SKM-1 treated with dmso at 0.1 percent for 144 hours (cell line): ENCODE measurements around the gene PARD3.

Experiments
- DNase-seq: peaks from one replicate; lab custom pipeline; 2025; ENCODE audit not compliant: unreplicated experiment; lab: John Stamatoyannopoulos, UW

The PARD3 gene

DNA sequence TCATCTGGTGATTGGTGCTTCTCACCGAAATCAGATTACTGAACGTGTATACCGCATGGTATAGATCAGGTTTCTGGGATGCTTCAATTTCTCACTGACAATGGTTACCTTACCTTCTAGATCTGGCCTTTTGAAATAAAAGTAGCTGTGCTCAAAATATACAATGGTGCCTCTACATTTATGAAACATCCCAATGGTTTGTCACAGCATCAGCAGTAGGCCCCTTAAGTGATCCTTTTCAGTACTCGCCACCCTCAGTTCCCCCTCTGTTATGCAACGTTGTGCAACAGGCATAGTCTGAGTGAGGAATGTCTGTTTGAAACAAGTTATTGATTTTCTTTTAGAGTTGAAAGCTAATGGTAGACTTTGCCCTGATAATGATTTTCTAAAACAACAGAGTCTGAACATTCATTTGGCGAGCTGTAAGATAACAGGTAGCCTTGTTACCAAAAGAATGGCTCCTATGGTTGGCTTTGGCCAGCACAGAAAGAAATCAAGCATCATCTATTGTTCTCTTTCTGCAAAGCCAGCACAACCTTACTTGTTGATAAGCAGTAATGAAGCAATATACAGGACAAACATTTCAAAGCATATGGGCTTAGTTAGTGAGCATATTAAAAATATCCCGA is 693.9 kb downstream of the PARD3 start:
- DNase-seq = peak; percentile 4

DNA sequence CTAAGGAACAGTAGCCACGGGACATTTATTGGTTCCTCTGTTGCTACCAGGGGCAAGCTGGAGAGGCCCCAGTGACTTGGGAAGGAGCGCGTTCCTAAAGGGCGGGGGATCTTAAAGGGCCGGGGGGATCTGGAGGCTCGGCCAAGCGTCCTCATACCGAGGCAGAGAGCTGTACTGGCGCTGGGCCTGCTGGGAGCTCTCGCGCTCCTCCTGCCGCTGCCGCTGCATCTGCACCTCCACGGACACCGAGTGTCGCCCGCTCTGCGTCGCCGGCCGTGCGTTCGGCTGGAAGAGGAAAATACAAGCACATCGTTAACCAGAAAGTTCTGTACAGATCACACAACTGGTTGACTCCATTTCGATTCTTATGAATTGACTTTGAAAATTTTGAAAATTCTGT is 695.6 kb downstream of the PARD3 start:
- DNase-seq = no peak

DNA sequence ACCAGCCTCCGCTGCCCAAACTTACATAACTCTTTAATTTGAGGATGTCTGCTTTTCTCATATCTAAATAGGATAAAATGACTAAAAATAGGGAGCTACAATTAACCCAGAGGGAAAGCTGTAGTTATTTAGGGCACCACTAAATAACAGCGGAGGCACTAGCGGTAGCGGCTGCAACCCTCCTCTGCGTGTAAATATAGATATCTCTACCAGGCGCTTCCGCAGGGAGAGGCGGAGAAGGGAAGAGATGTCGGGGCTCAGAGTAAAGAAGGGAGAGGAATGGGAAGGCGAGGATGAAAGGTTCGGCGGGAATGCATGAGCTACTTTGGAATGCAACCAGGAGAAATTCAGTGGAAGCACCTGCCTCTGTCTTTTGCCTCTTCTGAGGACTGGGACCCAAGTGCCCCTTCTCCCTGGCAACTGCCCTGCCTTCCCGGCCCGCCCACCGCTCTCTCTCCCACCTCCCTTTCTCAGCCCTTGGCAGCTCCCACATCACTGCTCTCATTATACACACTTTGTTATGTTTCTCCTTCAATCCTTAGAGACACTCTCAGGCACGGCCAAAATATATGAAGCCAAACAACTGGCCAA is 698.3 kb downstream of the PARD3 start:
- no peak for DNase-seq

DNA sequence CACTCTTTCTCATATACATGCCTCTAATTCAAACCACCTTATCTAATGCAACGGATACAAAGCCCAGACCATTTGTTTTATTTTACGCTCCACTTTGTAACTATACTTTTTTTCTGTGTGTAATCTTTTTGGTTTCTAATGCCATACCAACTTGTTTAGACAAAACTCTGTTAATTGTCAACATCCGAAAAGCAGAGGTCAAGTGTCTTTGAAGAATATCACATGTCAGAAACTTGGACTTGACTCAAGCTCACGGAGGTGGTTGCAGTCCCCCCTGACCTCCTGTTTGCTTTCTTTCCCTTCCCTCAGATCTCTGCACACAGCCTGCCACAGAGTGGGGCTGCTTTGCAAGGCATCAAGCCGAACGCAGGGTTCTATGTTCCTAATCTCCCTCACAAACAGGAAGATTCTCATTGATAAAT is 698.9 kb downstream of the PARD3 start:
- DNase-seq = no peak

DNA sequence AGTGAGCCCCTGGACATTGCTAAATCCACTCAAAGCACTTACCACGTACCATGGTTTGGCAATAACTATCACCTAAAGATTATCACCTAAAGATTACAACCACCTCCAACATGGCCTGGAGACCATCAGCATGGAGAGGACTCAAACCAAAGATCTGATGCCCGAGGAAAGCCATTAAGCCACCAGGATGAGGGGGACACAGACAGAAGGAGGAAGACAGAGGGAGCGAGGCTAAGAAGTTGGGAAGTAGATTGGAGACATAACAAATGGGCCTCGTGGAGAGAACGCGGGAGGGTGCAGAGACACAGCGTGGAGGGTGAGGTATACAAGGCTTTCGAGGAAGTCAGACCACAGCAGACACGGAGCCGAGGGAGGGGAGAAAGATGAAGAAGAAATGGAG is 700.2 kb downstream of the PARD3 start:
- no peak for DNase-seq

DNA sequence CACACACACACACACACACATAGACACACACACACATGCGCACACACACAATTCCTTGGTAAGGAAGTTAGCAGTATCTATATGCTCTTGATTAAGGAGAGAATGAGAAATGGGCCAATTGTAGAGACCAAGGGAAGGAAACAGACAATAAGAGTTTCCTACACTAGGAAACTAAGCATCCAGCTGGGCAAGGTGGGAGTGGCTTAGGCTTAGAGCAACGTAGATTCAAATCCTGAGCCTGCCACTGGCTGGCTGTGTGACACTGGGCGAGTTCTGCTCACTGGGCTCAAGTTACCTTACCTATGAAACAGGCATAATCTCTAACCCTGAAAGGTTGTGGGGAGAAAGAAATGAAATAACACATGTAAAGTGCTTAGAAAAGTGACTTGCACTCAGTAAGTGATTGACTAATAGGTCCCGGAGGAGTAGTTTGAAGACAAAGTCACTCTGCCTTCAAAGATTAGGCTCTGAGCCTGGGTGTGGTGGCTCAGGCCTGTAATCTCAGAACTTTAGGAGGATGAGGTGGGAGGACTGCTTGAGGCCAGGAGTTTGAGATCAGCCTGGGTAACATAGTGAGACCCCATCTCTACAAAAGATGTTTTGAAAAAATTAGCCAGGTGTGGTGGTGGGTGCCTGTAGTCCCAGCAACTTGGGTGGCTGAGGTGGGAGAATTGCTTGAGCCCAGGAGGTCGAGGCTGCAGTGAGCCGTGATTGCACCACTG is 701.4 kb downstream of the PARD3 start:
- no peak for DNase-seq

DNA sequence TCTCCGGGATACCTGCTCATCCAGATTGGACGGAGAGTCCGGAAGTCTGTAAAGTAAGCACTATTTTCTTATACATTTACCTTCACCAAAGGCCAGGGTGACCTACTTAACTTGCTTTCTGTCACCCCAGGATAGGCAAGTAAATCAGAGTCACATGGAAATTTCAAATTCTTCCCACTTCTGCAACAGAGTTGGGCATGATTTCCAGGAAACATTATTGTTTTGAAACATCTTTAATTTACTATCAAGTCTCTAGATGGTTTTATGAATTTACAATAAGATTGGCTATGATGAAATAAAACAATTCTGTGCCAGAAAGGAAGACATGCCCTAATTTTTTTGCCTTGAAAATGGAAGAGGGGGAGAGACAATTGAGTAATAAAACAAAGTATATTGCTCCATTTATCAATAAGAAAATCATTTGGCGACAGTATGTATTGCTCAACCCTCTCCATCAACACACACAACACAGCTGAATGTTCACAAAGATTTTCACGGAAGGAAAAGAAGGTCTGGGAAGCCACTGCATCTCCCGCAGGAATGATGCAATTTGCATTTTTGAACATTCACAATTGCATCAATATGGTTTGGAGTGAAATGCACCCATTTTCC is 702.8 kb downstream of the PARD3 start:
- no peak for DNase-seq

DNA sequence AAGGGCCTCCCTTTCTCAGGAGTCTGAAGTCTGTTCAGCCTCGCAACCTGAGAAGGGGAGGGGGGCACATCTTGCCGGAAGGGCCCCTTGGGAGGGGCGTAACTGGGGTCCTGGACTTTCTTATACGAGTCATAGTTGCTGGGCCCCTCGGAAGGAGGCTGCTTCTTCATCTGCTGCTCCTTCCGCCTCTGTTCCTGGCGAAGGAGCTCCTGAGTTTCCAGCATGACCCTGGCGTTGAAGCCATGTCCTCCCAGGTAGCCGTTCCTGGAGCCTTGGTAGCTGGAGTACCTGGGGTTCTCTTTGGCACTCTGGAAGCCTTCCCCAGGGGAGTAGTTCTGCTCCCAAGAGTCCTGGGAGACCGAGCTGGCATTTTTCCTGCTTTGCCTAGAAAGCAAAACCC is 703.9 kb downstream of the PARD3 start:
- no peak for DNase-seq

DNA sequence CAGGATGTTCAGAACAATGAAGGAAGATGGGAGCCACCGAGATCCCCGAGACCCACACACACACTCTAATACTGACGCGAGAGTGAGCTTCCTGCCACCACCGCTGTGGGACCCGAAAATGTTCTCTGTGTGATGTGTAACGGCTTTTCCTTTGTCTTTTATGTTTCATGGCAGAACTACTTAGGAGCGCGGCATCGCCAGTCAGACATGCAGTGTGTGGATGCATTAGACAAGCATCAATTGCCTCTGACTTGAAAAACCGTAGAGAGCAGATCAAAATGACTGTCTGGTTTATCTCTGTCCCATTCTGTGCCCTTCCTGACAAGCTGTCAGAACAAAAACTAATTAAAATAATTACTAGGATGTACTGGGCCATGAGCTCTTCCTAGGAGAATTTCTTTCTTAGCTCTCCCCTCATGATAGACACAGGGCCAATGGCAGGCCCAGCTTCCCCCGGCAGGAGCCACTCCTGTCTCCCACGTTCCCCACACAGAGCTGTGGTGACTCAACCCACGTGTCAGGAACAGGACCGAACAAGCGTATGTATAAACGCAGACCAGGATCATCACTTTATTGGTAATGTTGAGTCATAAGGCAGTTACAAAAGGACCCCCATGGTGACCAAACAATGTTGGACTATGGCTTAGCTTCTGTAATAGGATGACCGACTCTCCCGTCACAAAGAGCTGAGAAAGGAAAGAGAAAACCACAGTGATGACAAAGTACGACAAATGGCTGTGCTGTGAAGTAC is 705.0 kb downstream of the PARD3 start:
- DNase-seq = no peak

DNA sequence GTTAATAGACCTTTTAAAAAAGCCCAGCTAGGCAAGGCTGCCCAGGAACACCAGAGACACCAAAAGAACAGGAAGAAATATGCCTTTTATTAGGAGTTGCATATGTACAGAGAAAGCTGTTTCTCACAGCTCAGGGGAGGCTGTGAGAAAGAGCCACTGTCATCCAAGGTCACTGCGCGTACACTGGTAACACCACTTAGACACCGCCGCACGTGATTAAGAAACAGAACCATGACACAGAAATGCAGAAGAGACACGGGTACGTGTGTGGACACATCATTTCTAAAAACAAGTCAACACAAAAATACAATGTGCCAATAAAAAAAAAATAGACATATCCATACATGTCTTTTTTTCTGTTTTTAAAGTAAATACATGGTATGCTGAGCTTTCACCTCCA is 705.6 kb downstream of the PARD3 start:
- DNase-seq = no peak

DNA sequence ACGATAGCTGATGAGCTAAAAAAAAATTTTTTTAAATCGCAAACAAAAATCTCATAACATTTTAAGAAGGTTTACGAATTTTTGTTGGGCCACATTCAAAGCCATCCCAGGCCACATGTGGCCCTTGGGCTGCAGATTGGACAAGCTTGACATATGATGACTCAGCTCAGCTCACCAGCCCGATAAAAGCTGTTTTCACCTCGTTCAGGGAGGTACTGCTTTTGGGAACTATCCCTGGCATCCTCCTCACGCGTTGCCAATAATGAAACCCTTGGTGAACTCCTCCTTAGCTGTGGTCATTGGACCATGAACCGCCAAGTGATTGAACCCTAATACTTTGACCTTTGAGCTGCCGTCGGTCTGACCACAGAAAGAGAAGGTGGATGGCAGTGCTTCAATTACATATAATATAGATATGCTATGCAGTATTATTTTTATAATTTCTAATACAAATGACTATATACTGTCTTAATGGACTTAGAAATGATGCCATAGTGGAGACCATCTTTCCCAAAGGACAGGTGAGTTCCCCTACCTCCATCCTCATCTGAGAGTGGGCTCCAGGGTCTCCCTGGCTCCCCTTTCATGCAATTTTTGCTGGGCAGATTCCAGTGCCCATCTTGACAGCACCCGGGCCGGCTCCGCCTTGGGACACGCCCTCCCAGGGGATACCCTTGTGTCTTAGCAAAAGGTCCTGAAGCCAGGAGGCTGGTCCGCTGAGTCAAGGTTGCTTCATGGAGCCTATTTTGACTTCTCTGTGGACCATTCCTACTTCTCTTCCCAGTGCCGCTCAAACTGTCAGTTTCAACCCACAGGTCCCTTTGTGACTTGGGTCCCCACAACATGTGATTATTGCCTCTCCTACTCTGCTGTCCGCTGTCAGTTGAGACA is 707.2 kb downstream of the PARD3 start:
- DNase-seq = no peak

DNA sequence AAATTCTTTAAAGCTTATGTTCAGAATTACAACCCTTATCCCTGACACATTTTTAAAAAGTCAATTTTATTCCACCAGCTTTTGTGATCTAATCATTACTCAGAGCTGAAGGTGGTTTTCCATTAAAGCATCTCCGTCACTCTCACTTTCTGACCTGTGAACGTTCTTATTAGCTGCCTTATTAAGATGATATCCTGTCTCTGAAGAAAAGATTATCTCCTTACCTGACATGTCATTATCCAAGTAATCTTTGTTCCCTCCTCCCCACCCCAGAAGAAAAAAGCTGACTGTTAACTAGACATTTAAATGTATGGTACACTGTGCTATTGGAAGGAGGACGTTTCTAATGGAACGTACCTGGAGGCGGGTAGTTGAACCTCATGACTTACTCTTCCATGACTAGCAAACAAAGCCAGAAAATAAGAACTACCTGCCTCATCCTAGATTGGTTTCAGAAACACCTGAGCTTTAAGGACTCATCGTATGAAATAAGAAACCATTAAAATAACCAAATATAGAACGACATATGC is 708.7 kb downstream of the PARD3 start:
- DNase-seq = no peak

DNA sequence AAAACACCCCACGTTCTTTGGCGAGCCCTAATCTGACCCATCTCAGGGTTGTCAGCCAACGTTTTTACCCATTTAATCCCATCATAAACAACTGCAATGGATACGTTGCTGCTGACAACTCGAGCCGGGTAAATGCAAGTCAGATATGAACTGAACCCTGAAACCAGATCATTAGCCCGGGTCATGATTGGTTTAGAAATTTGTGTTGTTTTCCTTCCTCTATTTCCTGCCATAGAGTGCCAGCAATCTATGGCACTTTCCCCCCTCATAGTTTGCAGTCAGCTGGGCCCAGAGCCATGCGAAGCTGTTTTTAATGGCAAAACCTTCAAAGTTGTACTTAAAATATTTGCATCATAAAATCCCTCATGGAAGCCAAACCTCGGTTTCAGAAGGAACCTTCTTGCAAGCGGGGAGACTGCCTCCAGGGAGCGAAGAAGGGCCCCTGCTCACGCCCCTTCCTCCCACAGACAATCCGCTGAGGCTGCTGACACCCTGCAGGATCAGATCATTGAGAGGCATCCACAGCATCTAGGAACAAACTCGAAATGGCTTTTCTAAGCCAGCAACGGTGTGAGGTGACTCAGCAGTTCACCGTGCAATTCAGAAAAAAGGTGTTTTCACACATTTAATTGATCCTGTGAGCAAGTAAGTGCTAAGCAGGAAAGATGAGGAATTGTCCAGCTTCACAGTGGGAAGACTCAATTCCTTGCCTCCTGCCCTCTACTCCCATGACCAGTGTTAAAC is 710.1 kb downstream of the PARD3 start:
- DNase-seq = no peak

DNA sequence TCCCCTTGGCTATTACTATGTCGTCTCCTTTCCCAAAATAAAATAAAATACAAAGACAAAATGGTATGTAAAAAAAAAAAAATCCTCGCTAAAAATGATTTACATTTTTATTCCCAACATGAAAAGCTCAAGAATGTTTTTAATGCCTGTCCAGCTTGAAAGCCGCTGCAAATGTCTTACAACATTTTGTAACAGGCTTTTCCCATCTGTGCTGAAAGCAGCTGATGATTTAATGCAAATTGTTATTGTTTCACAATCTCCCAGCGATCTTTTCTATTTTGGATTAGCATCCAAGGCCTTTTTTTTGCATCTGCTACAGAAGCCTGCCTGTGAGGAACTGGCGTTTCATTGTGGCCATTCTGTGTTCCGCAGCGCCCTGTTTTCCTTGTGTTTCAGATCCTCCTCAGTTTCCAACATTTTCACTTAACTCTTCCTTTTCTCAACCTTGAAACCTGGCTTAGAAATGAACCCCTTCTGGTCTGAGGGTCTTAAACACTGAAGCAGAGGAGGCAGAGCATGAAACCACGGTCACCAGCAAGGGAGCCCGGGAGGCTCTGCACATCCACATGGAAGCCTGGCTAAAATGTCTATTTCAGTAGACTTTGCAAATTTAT is 712.1 kb downstream of the PARD3 start:
- DNase-seq = no peak

DNA sequence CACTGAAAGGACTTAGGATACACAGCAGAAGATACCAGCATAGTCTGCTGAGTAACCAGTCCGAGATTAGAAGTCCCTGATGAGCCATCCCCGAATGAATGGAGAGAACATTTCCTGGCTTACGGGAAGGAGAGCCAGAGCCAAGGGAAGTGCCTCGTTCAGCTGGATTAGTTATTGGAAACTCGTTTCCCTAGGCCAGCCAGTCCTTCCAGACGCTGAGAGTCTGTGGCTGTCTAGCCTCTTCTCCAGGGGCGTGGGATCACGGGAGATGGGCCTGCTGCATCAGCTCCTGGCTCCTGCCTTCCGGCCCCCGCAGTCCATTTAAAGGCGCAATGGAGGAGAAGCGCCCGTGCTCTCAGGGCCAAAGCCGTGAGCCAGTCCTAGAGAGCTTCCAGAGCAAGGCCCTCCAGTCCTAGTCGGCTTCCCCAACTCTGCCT is 712.8 kb downstream of the PARD3 start:
- DNase-seq = no peak

DNA sequence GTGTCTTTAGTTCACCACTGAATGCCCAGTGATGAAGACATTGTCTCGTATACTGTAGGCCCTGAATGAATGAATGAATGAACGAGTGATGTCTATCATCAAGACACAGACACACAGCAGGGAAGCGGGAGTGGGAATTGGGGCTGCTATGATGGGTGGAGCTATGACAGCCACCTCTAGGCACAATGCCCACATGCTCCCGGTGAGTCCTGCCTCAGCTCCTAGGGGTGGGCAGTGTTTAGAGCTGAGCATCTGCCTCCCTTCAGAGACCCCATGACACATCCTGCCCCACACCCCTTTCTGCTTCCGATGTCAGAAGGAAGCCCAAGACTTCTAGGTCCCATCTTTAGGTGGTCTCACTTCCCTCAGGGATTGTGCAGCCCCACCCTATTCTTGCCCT is 714.1 kb downstream of the PARD3 start:
- DNase-seq = no peak

DNA sequence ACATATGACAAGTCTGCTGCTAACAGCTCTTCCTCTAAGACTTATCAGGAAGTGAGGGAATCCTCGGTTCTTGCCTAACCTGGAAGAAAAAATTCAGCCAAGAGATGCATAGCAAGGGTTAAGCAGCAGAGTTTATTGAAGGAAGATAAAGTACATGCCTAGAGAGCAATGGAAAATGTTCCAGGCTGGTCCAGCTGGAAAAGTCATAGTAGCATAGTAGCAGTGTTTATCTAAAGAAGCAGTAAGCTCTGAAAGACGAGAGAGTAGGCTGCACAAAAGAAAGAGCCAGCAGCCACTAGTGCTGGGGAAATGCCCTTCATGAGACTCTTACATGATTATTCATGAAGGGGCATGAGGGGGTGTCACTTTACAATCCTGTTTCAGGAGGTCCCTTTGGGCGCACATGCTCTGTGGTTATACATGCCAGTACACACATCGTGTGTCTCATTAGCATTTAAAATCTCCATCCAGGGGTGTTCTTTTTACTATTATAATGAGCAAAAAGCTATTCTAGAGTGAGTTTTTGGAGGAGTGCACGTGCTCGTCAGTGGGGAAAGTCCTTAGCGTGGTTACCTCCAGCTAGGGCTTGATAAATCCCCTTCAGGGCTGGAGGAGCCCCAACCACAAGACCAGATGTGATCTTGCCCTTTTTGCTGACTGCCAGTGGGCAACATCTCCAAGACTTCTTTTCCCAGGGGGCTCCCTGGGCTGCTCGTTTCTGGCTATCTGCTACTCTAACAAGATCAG is 716.1 kb downstream of the PARD3 start:
- no peak for DNase-seq

DNA sequence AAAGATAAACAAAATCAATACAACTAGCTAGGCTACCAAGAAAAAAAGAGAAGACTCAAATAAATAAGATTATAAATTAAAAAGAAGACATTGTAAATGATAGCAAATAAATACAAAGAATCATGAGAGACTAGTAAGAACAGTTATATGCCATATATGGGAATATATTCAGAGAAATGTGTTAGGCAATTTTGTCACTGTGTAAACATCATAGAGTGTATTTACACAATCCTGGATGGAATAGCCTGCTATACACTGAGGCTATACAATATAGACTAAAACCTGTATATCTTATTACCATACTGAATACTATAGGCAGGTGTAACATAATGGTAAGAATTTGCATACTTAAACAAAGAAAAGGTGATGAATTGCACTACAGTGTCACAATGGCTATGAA is 717.4 kb downstream of the PARD3 start:
- DNase-seq = no peak
